ENCODE data around the gene TUBA4B. TPM values are rescaled to one million over a fixed set of nuclear protein-coding genes. Genes with fewer than 3 reads are reported as not detected.

TUBA4B gene
- total RNA-seq: not detected

DNA sequence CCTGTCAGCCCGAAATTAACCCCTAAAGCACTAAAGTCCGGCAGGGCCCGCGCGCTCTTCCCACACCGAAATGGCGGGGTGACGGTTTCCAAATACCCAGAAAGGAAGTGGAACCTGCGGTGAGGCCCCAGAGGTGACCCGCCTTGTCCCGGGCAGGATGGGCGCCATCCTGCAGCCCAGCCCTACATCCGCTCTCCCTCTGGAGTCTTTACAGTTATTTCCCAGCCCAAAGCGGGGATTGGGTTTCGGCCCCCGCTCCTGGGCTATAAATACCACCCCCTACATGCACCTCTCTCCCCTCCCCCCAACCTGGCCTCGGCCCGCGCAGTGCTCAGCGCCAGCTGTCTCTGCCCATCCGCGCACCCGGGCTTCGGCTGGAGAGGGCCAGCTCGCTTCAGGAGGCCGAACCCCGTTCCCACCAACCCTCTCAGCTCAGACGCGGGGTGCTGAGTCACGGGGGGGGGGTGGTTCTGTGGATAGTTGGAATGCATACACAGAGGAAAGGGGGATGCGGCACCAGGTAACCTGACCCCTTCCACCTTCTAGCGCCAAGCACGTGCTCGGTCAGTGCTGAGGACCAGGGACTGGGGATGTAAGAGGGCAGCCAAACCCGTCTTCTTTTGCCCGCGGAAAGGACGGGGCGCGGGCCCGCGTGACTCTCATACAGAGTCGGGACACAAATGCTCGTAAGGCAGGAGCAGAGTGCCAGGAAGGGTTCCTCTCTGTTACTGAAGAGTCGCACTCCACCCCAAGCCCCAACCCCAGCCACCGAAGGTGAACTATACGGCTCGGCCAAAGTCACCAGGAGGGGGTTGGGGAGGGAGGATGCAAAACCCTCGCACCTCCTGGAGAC, at the start of gene TUBA4B:
TUBA4B (plus strand) TSS at position 344 of the 853 bp plus-strand sequence; CDS start at position 509, 165 bp downstream.
- Histone ChIP-seq H3K4me3 (peak within 1 kb of the TSS; percentile 20 to 67), H3K4me1 (peaks cover 62% of the 10 kb centered on the region), H3K9me3 (no peaks in the 10 kb centered on the region), H3K27ac (peak within 1 kb of the TSS; percentile 77 to 96 (median 86)), H3K27me3 (no peaks in the 10 kb centered on the region), H3K36me3 (replicated peaks in 1 of 2; ENCODE audit: insufficient read depth in 1 of 2, low read depth in 2 of 2) (peaks cover 0 to 2% of the 10 kb centered on the region in 2 donors)
- intact Hi-C loops (cut with DNase I): no loop called here
- TF ChIP-seq CTCF (IDR thresholded peaks at IDR 0.05) (no peak), POLR2A (IDR thresholded peaks at IDR 0.05) (no peak)
- WGBS, 2 donors: 2 to 5% methylated on average over 25 to 49 of the region's 49 CpGs
- ATAC-seq: peak; percentile 2
- DNase-seq: peak; percentile 48 to 59 (median 52)

DNA sequence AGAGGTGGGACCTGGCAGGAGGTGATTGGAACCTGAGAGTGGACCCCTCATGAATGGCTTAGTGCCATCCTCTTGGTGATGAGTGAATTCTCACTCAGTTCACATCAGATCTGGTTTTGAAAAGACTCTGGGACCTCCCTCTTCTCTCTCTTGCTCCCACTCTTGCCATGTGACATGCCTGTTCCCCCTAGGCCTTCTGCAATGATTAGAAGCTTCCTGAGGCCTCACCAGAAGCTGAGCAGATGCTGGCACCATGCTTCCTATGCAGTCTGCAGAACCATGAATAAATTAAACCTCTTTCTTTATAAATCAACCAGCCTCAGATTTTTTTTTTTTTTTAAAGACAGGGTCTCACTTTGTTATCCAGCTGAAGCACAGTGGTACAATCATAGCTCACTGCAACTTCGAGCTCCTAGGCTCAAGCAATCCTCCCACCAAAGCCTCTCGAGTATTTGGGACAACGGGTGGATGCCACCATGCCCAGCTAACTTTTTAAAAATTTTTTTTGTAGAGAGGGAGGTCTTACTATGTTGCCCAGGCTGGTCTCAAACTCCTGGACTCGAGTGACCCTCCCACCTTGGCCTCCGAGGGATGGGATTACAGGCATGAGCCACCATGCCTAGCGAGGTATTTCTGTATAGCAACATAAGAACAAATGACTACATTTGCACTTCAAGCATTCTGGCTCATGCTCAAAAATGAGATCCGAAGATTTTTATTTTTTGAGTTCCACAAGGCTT, 48.4 kb upstream of the TUBA4B start:
- WGBS, 2 donors: 95% methylated on average over 7 of the region's 7 CpGs
- ATAC-seq (no peak), DNase-seq (peak in 1 of 4 donors; percentile 2)
- H3K27me3 ChIP-seq: no peaks in the 10 kb centered on the region
- intact Hi-C loops (cut with DNase I): no loop called here
- peaks cover 26% of the 10 kb centered on the region for H3K4me1 ChIP-seq
- no peak overlapping the region for H3K4me3 ChIP-seq
- no peaks in the 10 kb centered on the region for H3K9me3 ChIP-seq
- H3K36me3 ChIP-seq (replicated peaks in 1 of 2; ENCODE audit: insufficient read depth in 1 of 2, low read depth in 2 of 2): peaks cover 0 to 1% of the 10 kb centered on the region in 2 donors
- no peak for TF ChIP-seq CTCF (IDR thresholded peaks at IDR 0.05)
- H3K27ac ChIP-seq: no peak overlapping the region

GRCh38 chr2:219205165-219205538, 47.9 kb upstream of the TUBA4B start:
- WGBS, 2 donors: 82 to 83% methylated on average over 5 of the region's 5 CpGs
- no peak for ATAC-seq
- peaks cover 26% of the 10 kb centered on the region for H3K4me1 ChIP-seq
- no peak for TF ChIP-seq POLR2A (IDR thresholded peaks at IDR 0.05)
- no peak for TF ChIP-seq CTCF (IDR thresholded peaks at IDR 0.05)
- H3K9me3 ChIP-seq: no peaks in the 10 kb centered on the region
- no peaks in the 10 kb centered on the region for H3K27me3 ChIP-seq
- no peak overlapping the region for H3K4me3 ChIP-seq
- no peak for DNase-seq
- peaks cover 0 to 1% of the 10 kb centered on the region in 2 donors for H3K36me3 ChIP-seq (replicated peaks in 1 of 2; ENCODE audit: insufficient read depth in 1 of 2, low read depth in 2 of 2)
- no peak overlapping the region for H3K27ac ChIP-seq
- intact Hi-C loops (cut with DNase I): no loop called here

DNA sequence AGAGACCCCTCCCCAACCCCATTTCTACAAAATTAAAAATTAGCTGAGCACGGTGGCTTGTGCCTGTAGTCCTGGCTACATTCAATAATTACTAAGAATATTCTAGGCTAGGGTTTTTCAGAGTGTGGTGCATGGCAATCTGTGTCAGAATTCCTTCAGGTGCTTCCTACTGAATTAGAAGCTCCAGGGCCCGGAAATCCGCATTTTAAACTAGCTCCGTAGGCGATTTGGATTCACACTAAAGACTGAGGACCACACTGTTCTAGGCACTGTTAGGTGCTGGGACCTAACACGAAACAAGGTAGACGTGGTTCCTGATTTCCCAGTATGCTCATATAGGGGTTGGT, 47.1 kb upstream of the TUBA4B start:
- peaks cover 23% of the 10 kb centered on the region for H3K4me1 ChIP-seq
- intact Hi-C loops (cut with DNase I): no loop called here
- DNase-seq (no peak), ATAC-seq (no peak)
- H3K27me3 ChIP-seq: no peaks in the 10 kb centered on the region
- peaks cover 0 to 1% of the 10 kb centered on the region in 2 donors for H3K36me3 ChIP-seq (replicated peaks in 1 of 2; ENCODE audit: insufficient read depth in 1 of 2, low read depth in 2 of 2)
- TF ChIP-seq CTCF (IDR thresholded peaks at IDR 0.05) (no peak), POLR2A (IDR thresholded peaks at IDR 0.05) (no peak)
- H3K27ac ChIP-seq: peak overlapping the region; percentile 78 to 98 (median 94)
- 4 to 5% methylated on average over 7 of the region's 7 CpGs for WGBS, 2 donors
- H3K4me3 ChIP-seq: no peak overlapping the region
- no peaks in the 10 kb centered on the region for H3K9me3 ChIP-seq

Data from body of pancreas (tissue), 4 donors.